Activated T-cell treated with anti-CD3 and anti-CD28 coated beads, Interleukin-2, amount 50 U/mL, for 24 hours (primary cell): ENCODE measurements around the gene ACCSL.
A peak's percentile ranks its signal among the peaks of the same experiment; 100 is the strongest.

Experiments used
- DNase-seq: peaks from one replicate; pipeline ENCODE4 v3.0.0-alpha.2; 2020
- H3K27ac Mint-ChIP-seq: 2 replicates; pipeline ENCODE4 v1.8.0; 2020; ENCODE audit warnings: mild to moderate bottlenecking, mixed read lengths
- H3K27me3 Mint-ChIP-seq: 2 replicates; pipeline ENCODE4 v1.8.0; 2020; ENCODE audit warnings: mixed read lengths
- H3K36me3 Mint-ChIP-seq: 2 replicates; pipeline ENCODE4 v1.8.0; 2020; ENCODE audit warnings: low read depth, mixed read lengths
- H3K4me1 Mint-ChIP-seq: 2 replicates; pipeline ENCODE4 v1.8.0; 2020; ENCODE audit warnings: low read depth, mixed read lengths
- H3K4me3 Mint-ChIP-seq: 2 replicates; pipeline ENCODE4 v1.8.0; 2020; ENCODE audit warnings: mild to moderate bottlenecking, moderate library complexity, mixed read lengths
- H3K9me3 Mint-ChIP-seq: 2 replicates; pipeline ENCODE4 v1.8.0; 2020; ENCODE audit warnings: mixed read lengths

ACCSL gene

DNA sequence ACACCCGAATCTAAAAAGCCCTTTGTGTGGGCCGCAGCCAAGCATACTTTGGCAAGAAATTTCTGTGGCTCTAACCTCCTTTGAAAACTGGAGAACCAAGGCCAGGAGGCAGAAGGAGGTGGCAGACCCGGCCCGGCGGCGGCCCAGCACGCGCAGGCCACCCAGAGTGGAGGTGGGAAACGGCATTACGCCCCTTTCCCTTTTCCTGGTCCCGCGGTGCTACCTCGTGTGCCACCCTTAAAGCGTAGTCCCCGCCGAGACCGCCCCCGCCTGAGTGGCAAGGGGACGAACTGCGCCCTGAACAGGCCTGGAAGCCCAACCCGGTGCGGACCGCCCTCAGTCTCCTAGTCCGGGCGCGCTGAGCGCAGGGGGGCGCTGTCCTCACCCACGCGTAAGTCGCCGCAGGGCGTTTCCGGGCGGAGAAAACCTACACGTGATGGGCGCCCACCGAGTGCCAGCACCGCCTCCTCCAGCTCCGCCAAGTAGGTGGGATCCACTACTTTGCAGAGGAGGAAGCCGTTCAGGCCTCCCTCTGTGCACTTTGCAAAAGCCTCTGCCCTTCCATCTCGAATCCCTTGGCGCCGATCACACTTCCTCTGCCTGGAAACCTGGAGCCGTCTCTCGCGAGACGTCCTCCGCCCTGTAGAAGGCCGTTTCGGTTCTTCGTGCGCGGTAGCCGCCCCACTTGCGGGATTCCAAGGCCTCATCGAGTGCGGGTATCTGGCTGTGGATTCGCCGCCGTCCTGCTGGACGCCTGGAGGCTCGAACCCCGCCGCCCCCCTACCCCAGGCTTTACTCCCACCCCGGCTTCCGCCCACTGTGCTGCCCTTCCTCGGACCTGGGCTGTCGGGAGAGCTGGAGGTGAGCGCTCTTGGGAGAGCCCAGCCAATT is 18.3 kb downstream of the ACCSL start, which contains the start of gene ACCS:
Gene ACCS, plus strand, starts transcription at position 430 of the 891 bp plus-strand sequence. CDS start 1,358 bp downstream, outside the sequence.
- H3K4me3 Mint-ChIP-seq, result peak within 1 kb of the TSS; percentile 81
- no peaks in the 10 kb centered on the region for H3K9me3 Mint-ChIP-seq
- DNase-seq, result peak; percentile 89
- peaks cover 3% of the 10 kb centered on the region for H3K36me3 Mint-ChIP-seq
- no peaks in the 10 kb centered on the region for H3K27me3 Mint-ChIP-seq
- peaks cover 24% of the 10 kb centered on the region for H3K4me1 Mint-ChIP-seq
- H3K27ac Mint-ChIP-seq, result peak within 1 kb of the TSS; percentile 94

DNA sequence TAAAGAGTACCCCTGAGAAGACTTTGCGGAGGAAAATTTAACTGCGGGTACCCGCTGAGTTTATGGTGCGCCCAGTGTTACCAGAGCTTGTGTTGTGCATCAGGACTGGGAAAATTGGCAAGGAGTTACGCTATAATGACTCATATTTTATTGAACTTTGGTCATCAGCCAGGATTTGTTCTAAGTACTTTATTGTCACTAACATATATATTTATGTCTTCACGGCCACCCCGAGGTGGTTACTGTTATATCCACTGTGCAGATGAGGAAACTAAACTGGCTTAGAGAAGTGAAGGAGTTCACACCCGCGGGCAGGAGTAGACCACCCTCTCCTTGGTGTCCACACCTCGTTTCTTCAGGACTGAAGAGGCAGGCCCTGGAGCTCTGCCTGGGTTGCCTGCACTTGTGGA is 19.0 kb downstream of the ACCSL start:
- peaks cover 3% of the 10 kb centered on the region for H3K36me3 Mint-ChIP-seq
- no peaks in the 10 kb centered on the region for H3K27me3 Mint-ChIP-seq
- H3K9me3 Mint-ChIP-seq, result no peaks in the 10 kb centered on the region
- peak overlapping the region; percentile 94 for H3K27ac Mint-ChIP-seq
- peaks cover 24% of the 10 kb centered on the region for H3K4me1 Mint-ChIP-seq
- DNase-seq, result no peak
- peak overlapping the region; percentile 81 for H3K4me3 Mint-ChIP-seq

- no peaks in the 10 kb centered on the region for H3K9me3 Mint-ChIP-seq
- H3K27ac Mint-ChIP-seq, result peak overlapping the region; percentile 94
- peaks cover 3% of the 10 kb centered on the region for H3K36me3 Mint-ChIP-seq
- H3K4me3 Mint-ChIP-seq, result no peak overlapping the region
- no peaks in the 10 kb centered on the region for H3K27me3 Mint-ChIP-seq
- DNase-seq, result no peak
- H3K4me1 Mint-ChIP-seq, result peaks cover 24% of the 10 kb centered on the region
Measured at GRCh38 chr11:44067266-44067665, 19.5 kb downstream of the ACCSL start.

DNA sequence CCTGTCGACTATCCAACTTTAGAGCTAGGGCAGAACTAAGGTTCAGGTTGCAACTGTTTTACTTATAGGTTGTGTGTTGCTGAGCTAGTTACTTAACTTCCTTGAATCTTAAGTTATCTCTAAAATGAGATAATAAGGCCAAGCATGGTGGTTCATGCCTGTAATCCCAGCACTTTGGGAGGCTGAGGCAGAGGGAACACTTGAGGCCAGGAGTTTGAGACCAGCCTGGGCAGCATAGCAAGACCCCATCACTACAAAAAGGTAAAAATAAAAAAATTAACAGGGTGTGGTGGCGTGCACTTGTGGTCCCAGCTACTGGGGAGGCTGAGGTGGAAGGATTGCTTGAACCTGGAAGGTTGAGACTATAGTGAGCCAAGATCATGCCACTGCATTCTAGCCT is 20.4 kb downstream of the ACCSL start:
- H3K4me3 Mint-ChIP-seq, result no peak overlapping the region
- peaks cover 24% of the 10 kb centered on the region for H3K4me1 Mint-ChIP-seq
- H3K9me3 Mint-ChIP-seq, result no peaks in the 10 kb centered on the region
- no peaks in the 10 kb centered on the region for H3K27me3 Mint-ChIP-seq
- peaks cover 3% of the 10 kb centered on the region for H3K36me3 Mint-ChIP-seq
- no peak overlapping the region for H3K27ac Mint-ChIP-seq
- no peak for DNase-seq

- H3K4me3 Mint-ChIP-seq, result no peak overlapping the region
- no peak overlapping the region for H3K27ac Mint-ChIP-seq
- peaks cover 5% of the 10 kb centered on the region for H3K36me3 Mint-ChIP-seq
Measured at GRCh38 chr11:44071157-44071556, 23.4 kb downstream of the ACCSL start.

GRCh38 chr11:44072757-44073658 is 25.2 kb downstream of the ACCSL start:
- no peak overlapping the region for H3K27ac Mint-ChIP-seq
- DNase-seq, result no peak
- no peaks in the 10 kb centered on the region for H3K4me1 Mint-ChIP-seq
- no peak overlapping the region for H3K4me3 Mint-ChIP-seq
- H3K27me3 Mint-ChIP-seq, result no peaks in the 10 kb centered on the region
- H3K9me3 Mint-ChIP-seq, result no peaks in the 10 kb centered on the region
- H3K36me3 Mint-ChIP-seq, result peaks cover 9% of the 10 kb centered on the region

More at GRCh38 chr11:44071157-44071556, 23.4 kb downstream of the ACCSL start:
- peaks cover 12% of the 10 kb centered on the region for H3K4me1 Mint-ChIP-seq
- DNase-seq, result no peak
- no peaks in the 10 kb centered on the region for H3K9me3 Mint-ChIP-seq
- H3K27me3 Mint-ChIP-seq, result no peaks in the 10 kb centered on the region

- Mint-ChIP-seq H3K4me3 (no peak overlapping the region), H3K27me3 (no peaks in the 10 kb centered on the region), H3K4me1 (no peaks in the 10 kb centered on the region), H3K36me3 (peaks cover 13% of the 10 kb centered on the region), H3K27ac (no peak overlapping the region), H3K9me3 (no peaks in the 10 kb centered on the region)
- no peak for DNase-seq
Measured at GRCh38 chr11:44078794-44079193, 31.0 kb downstream of the ACCSL start.

- peaks cover 18% of the 10 kb centered on the region for H3K36me3 Mint-ChIP-seq
- H3K4me3 Mint-ChIP-seq, result no peak overlapping the region
- H3K27me3 Mint-ChIP-seq, result no peaks in the 10 kb centered on the region
- no peak overlapping the region for H3K27ac Mint-ChIP-seq
- H3K4me1 Mint-ChIP-seq, result no peaks in the 10 kb centered on the region
- no peaks in the 10 kb centered on the region for H3K9me3 Mint-ChIP-seq
- DNase-seq, result no peak
Measured at GRCh38 chr11:44079376-44079775, 31.6 kb downstream of the ACCSL start.

- H3K4me1 Mint-ChIP-seq, result no peaks in the 10 kb centered on the region
- no peaks in the 10 kb centered on the region for H3K27me3 Mint-ChIP-seq
- H3K4me3 Mint-ChIP-seq, result no peak overlapping the region
- H3K36me3 Mint-ChIP-seq, result peaks cover 19% of the 10 kb centered on the region
- no peak for DNase-seq
- H3K9me3 Mint-ChIP-seq, result peaks cover 5% of the 10 kb centered on the region
- H3K27ac Mint-ChIP-seq, result no peak overlapping the region
Measured at GRCh38 chr11:44080951-44081350, 33.2 kb downstream of the ACCSL start.

DNA sequence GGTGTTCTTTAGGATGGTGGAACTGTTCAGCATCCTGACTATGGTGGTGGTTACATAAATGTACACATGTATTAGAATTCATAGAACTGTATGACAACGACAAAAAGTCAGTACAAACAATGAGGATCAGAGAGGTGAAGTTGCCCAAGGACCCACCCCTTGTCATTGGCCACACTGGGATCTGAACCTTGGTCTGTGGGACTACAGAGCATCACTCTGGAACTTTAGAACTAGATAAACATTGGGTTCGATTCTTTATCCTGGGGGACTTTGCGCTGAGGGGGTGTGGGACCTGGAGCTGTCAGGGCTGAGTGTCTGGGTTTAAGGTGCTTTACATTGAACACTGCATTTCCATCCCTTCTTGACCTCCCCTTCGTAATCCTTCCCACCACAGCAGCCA is 34.9 kb downstream of the ACCSL start:
- peaks cover 13% of the 10 kb centered on the region for H3K36me3 Mint-ChIP-seq
- no peaks in the 10 kb centered on the region for H3K27me3 Mint-ChIP-seq
- H3K4me3 Mint-ChIP-seq, result no peak overlapping the region
- no peaks in the 10 kb centered on the region for H3K4me1 Mint-ChIP-seq
- peaks cover 5% of the 10 kb centered on the region for H3K9me3 Mint-ChIP-seq
- H3K27ac Mint-ChIP-seq, result no peak overlapping the region
- no peak for DNase-seq

GRCh38 chr11:44083433-44083832 is 35.7 kb downstream of the ACCSL start:
- H3K9me3 Mint-ChIP-seq, result peaks cover 5% of the 10 kb centered on the region
- H3K27ac Mint-ChIP-seq, result no peak overlapping the region
- no peaks in the 10 kb centered on the region for H3K4me1 Mint-ChIP-seq
- no peaks in the 10 kb centered on the region for H3K27me3 Mint-ChIP-seq
- H3K4me3 Mint-ChIP-seq, result no peak overlapping the region
- DNase-seq, result no peak
- peaks cover 13% of the 10 kb centered on the region for H3K36me3 Mint-ChIP-seq

DNA sequence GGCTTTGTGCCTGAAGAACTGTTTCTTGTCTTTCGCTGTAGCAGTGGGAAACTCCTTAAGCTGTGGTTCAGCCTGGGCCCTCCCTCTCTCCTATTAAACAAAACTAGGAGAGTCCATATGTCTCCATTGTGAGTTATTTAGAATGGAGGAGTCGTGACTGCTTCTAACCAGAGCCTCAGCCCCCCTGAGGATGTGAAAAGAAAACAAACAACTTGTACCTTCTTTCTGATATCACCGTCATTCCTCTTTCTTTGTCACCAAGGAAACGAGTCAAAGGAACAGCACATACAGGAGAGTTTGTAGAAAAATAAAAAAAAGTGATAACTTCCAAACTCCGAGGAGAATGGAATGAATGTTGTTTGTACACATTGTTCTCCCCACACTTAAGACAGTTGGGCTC is 36.1 kb downstream of the ACCSL start:
- no peak for DNase-seq
- no peaks in the 10 kb centered on the region for H3K27me3 Mint-ChIP-seq
- H3K36me3 Mint-ChIP-seq, result peaks cover 13% of the 10 kb centered on the region
- no peak overlapping the region for H3K4me3 Mint-ChIP-seq
- H3K9me3 Mint-ChIP-seq, result peaks cover 5% of the 10 kb centered on the region
- H3K4me1 Mint-ChIP-seq, result no peaks in the 10 kb centered on the region
- no peak overlapping the region for H3K27ac Mint-ChIP-seq

DNA sequence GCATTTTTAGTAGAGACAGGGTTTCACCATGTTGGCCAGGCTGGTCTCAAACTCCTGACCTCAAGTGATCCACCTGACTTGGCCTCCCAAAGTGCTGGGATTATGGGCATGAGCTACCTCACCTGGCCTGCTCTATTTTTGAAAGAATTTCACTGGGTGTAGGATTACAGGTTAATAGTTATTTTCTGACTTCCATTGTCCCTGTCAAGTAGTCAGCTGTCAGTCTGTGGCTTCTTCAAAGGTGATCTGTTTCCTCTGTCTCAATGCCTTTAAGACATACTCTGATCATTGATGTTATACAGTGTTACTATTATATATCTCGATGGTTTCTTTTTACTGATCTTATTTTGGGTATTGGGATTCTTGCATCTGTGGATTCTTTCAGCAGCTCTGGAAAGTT is 37.5 kb downstream of the ACCSL start:
- peaks cover 5% of the 10 kb centered on the region for H3K9me3 Mint-ChIP-seq
- peaks cover 13% of the 10 kb centered on the region for H3K36me3 Mint-ChIP-seq
- H3K27me3 Mint-ChIP-seq, result no peaks in the 10 kb centered on the region
- no peak overlapping the region for H3K27ac Mint-ChIP-seq
- no peaks in the 10 kb centered on the region for H3K4me1 Mint-ChIP-seq
- H3K4me3 Mint-ChIP-seq, result no peak overlapping the region
- DNase-seq, result no peak

GRCh38 chr11:44088377-44088776 is 40.6 kb downstream of the ACCSL start:
- H3K27ac Mint-ChIP-seq, result no peak overlapping the region
- peaks cover 5% of the 10 kb centered on the region for H3K9me3 Mint-ChIP-seq
- H3K36me3 Mint-ChIP-seq, result peaks cover 11% of the 10 kb centered on the region
- no peaks in the 10 kb centered on the region for H3K4me1 Mint-ChIP-seq
- DNase-seq, result no peak
- H3K4me3 Mint-ChIP-seq, result no peak overlapping the region
- no peaks in the 10 kb centered on the region for H3K27me3 Mint-ChIP-seq
